BE2C (cell line): ENCODE measurements around the gene INPPL1.

Source experiments
- DNase-seq: peaks from one replicate; pipeline ENCODE4 v3.0.0-alpha.2; 2020
- H3K27me3 ChIP-seq: fragments of 250-450 bp; sonication (Bioruptor Pico); 2 replicates; pipeline ENCODE4 v1.5.1; 2020; ENCODE audit warnings: mild to moderate bottlenecking
- H3K36me3 ChIP-seq: fragments of 250-450 bp; sonication (Bioruptor Pico); 2 replicates; pipeline ENCODE4 v1.5.1; 2020; ENCODE audit warnings: mild to moderate bottlenecking
- H3K4me1 ChIP-seq: fragments of 250-450 bp; sonication (Bioruptor Pico); 2 replicates; pipeline ENCODE4 v1.5.1; 2020
- H3K4me3 ChIP-seq: 2 replicates; pipeline ENCODE4 v1.5.1; 2011; ENCODE audit warnings: low read depth, low read length
- H3K9me3 ChIP-seq: fragments of 250-450 bp; sonication (Bioruptor Pico); 2 replicates; pipeline ENCODE4 v1.5.1; 2020
- TF ChIP-seq, protein P1 (sequence below): IDR thresholded peaks from 2 replicates; pipeline ENCODE4 v1.5.1; 2012; ENCODE audit warnings: mild to moderate bottlenecking, low read depth, low read length

Gene INPPL1

DNA sequence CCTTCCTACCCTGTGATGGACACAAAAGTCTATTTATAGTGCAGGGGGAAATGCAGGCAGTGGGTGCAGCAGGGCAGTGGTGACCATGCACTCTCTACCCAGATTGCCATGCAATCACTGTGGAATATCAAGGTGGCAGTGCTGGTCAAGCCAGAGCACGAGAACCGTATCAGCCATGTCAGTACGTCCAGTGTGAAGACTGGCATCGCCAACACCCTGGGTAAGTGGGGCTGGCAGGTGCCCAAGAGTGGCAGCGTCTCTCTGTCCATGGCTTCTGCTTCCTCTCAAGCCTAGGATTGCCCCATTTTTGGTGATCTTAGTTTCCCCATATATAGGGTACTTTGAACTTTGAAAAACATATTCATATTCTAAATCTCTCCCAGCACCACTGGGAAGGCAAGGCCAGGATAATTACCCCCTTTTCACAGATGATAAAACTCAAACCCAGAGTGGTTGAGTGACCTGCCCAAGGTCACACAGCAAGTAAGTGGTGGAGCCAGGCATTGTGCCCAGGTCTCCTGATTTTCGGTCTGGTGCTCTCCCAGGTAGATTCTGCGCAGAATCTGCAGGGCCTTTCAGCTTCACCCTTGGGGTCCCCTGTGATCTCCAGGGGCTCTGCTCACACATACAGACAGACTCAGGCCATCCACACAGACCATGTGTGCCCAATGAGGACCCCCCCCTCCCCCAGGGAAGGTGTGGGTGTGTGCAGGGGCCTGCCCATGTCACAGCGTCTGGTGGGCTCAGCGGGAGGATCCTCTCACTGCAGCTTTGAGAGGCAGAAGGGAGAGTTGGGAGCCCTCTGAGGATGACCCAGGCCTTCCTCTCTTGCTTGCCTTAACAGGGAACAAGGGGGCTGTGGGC, 7.1 kb downstream of the INPPL1 start:
- Histone ChIP-seq H3K4me1 (peaks cover 2% of the 10 kb centered on the region), H3K9me3 (no peaks in the 10 kb centered on the region), H3K27me3 (no peaks in the 10 kb centered on the region), H3K36me3 (peaks cover 89% of the 10 kb centered on the region), H3K4me3 (no peak overlapping the region)
- TF ChIP-seq, protein P1, sequence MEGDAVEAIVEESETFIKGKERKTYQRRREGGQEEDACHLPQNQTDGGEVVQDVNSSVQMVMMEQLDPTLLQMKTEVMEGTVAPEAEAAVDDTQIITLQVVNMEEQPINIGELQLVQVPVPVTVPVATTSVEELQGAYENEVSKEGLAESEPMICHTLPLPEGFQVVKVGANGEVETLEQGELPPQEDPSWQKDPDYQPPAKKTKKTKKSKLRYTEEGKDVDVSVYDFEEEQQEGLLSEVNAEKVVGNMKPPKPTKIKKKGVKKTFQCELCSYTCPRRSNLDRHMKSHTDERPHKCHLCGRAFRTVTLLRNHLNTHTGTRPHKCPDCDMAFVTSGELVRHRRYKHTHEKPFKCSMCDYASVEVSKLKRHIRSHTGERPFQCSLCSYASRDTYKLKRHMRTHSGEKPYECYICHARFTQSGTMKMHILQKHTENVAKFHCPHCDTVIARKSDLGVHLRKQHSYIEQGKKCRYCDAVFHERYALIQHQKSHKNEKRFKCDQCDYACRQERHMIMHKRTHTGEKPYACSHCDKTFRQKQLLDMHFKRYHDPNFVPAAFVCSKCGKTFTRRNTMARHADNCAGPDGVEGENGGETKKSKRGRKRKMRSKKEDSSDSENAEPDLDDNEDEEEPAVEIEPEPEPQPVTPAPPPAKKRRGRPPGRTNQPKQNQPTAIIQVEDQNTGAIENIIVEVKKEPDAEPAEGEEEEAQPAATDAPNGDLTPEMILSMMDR, result no peak
- DNase-seq, result no peak

DNA sequence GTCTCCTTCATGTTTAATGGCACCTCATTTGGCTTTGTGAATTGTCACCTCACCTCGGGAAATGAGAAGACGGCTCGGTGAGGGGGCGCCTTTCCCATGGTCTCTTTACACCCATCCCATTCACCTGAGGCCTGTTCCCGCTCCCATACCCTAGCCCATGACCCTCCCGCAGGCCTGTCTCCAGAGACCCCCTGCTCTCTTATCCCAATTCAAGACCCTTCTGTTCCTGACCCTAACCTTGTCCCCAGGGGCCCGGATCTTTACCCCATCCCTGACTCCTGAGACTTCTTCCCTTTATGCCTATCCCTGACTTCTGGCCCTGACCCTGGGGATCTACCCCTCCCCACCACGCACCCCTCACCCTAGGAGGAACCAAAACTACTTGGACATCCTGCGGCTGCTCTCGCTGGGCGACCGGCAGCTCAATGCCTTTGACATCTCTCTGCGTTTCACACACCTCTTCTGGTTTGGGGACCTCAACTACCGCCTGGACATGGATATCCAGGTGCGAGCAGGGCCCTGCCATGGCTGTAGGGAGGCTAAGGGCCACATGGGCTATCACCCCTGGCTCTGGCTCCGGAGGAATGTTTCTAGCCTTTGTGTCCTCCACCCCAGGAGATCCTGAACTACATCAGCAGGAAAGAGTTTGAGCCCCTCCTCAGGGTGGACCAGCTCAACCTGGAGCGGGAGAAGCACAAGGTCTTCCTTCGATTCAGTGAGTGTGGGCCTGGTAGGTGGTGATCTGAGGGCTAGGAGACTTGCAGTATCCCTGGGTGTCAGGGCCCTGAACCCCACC, 7.9 kb downstream of the INPPL1 start:
- TF ChIP-seq, protein P1, result no peak
- H3K4me3 ChIP-seq, result no peak overlapping the region
- H3K9me3 ChIP-seq, result no peaks in the 10 kb centered on the region
- H3K36me3 ChIP-seq, result peaks cover 97% of the 10 kb centered on the region
- peaks cover 10% of the 10 kb centered on the region for H3K4me1 ChIP-seq
- no peaks in the 10 kb centered on the region for H3K27me3 ChIP-seq
- DNase-seq, result no peak

DNA sequence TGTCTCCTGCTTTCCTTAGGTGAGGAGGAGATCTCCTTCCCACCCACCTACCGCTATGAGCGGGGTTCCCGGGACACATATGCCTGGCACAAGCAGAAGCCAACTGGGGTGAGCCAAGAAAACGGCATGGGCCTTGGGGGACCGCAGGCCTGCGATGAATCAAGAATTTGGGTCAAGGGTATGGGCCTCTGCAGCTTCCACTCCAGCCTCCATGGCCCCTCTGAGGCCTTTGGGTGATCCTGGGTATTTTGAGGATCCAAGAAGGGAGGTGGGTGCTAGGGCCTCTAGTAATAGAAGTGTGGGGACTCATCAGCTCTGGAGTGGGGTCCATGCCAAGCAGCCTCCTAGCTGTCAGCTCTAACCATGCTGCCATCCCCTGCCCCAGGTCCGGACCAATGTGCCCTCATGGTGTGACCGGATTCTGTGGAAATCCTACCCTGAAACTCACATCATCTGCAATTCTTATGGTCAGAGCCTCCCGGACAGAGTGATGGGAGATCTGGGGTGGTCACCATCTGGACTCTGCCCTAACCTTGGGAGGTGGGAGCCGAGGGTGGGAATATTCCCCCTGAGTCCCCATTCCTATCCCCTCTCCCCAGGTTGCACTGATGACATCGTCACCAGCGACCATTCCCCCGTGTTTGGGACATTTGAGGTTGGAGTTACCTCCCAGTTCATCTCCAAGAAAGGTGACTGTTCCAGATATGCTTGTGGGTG, 8.6 kb downstream of the INPPL1 start:
- peaks cover 98% of the 10 kb centered on the region for H3K36me3 ChIP-seq
- H3K27me3 ChIP-seq, result no peaks in the 10 kb centered on the region
- TF ChIP-seq, protein P1, result no peak
- DNase-seq, result no peak
- H3K4me1 ChIP-seq, result peaks cover 14% of the 10 kb centered on the region
- no peaks in the 10 kb centered on the region for H3K9me3 ChIP-seq
- no peak overlapping the region for H3K4me3 ChIP-seq

DNA sequence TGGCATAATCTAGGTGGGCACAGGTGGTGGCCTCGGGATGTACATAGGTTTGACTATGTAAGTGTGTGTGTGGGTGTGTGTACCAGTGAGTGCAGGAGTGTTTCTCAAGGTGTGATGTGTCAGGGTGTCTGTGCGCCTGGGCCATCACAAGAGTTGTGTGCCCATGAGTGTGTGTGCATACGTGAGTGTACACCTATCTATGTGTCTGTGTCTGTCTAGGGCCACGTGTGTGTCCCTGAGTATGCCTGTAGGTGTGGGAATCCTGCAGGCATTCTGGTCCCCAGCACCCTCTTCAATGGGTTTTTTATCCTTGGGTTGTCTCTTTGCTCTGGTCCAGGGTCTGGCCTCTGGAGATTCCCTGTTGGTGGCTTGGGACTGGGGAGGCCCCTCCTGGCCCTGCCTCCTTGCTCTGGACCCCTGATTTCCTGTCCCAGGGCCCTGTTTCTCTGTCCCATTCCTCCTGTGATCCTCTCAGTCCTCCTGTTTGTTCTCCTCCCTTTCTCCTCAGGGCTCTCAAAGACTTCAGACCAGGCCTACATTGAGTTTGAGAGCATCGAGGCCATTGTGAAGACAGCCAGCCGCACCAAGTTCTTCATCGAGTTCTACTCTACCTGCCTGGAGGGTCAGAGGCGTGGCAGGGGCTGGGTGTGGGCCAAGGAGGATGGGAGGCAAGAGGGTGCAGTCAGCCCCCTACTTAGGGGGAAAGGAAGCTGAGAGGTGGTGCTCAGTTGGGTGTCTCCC, 9.4 kb downstream of the INPPL1 start:
- Histone ChIP-seq H3K36me3 (peaks cover 98% of the 10 kb centered on the region), H3K4me1 (peaks cover 18% of the 10 kb centered on the region), H3K9me3 (no peaks in the 10 kb centered on the region), H3K27me3 (no peaks in the 10 kb centered on the region), H3K4me3 (no peak overlapping the region)
- no peak for DNase-seq
- TF ChIP-seq, protein P1, result no peak

DNA sequence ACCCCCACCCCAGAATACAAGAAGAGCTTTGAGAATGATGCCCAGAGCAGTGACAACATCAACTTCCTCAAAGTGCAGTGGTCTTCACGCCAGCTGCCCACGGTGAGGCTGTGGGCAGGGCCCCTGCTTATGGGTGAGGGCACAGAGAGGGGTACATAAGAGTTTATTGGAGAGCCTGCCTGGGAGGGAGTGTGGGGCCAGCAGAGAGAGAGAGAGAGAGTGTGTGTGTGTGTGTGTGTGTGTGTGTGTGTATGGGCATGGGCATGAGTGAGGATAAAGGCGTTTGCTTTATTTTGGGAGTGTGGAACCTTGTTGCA, 9.9 kb downstream of the INPPL1 start:
- peaks cover 18% of the 10 kb centered on the region for H3K4me1 ChIP-seq
- H3K4me3 ChIP-seq, result no peak overlapping the region
- TF ChIP-seq, protein P1, result no peak
- no peaks in the 10 kb centered on the region for H3K9me3 ChIP-seq
- DNase-seq, result no peak
- peaks cover 98% of the 10 kb centered on the region for H3K36me3 ChIP-seq
- H3K27me3 ChIP-seq, result no peaks in the 10 kb centered on the region
